ENCODE measurements around the gene GSTT2. TPM values are rescaled to one million over a fixed set of nuclear protein-coding genes. Genes with fewer than 3 reads are reported as not detected.

GSTT2 gene
- polyA plus RNA-seq, 6 donors from 2014 or later = not detected

GRCh38 chr22:24026733-24027132, 46.8 kb downstream of the GSTT2 start:
- peaks cover 11 to 27% (median 22%) of the 10 kb centered on the region in 3 donors for H3K4me1 Mint-ChIP-seq
- no peak overlapping the region for H3K4me3 Mint-ChIP-seq
- H3K36me3 Mint-ChIP-seq = peaks cover 0 to 5% of the 10 kb centered on the region in 2 donors
- no peak overlapping the region for H3K27ac Mint-ChIP-seq
- ATAC-seq (ENCODE audit: low read depth in 2 of 2) = no peak
- H3K9me3 Mint-ChIP-seq = peaks cover 0 to 2% (median 0%) of the 10 kb centered on the region in 7 donors
- no peak for DNase-seq
- no peaks in the 10 kb centered on the region for H3K27me3 Mint-ChIP-seq

DNA sequence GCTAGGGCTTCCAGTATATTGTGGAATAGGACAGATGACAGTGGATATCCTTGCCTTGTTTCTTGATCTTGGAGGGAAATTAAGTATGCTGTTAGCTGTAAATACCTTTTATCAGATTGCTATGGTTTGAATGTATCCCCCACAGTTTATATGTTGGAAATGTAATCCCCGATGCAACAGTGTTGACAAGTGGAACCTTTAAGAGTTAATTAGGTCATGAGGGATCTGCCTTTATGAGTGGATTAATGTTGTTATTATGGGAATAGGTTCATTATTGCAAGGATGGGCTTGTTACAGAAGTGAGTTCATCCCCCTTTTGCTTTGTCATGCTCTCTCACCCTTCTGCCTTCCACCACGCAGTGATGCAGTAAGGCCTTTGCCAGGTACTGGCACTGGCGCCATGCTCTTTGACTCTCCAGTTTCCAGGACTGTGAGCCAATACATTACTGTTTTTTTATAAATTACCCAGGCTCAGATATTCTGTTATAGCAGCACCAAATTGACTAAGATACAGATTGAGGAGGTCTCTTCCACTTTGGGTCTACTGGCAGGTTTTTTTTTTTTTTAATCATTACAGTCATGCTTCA, 47.5 kb downstream of the GSTT2 start:
- Mint-ChIP-seq H3K36me3 (peaks cover 0 to 5% of the 10 kb centered on the region in 2 donors), H3K9me3 (peaks cover 0 to 2% (median 0%) of the 10 kb centered on the region in 7 donors), H3K27ac (no peak overlapping the region), H3K4me1 (peaks cover 11 to 27% (median 22%) of the 10 kb centered on the region in 3 donors), H3K27me3 (no peaks in the 10 kb centered on the region), H3K4me3 (no peak overlapping the region)
- ATAC-seq (ENCODE audit: low read depth in 2 of 2) (no peak), DNase-seq (no peak)

- ATAC-seq (ENCODE audit: low read depth in 2 of 2) = no peak
- DNase-seq = no peak
- Mint-ChIP-seq H3K36me3 (peaks cover 0 to 5% of the 10 kb centered on the region in 2 donors), H3K4me1 (peaks cover 11 to 27% (median 22%) of the 10 kb centered on the region in 3 donors), H3K27ac (no peak overlapping the region), H3K4me3 (peak overlapping the region in 1 of 8 donors; percentile 15), H3K9me3 (peaks cover 0 to 2% (median 0%) of the 10 kb centered on the region in 7 donors), H3K27me3 (no peaks in the 10 kb centered on the region)
Observed at GRCh38 chr22:24027991-24028390, 48.1 kb downstream of the GSTT2 start.

DNA sequence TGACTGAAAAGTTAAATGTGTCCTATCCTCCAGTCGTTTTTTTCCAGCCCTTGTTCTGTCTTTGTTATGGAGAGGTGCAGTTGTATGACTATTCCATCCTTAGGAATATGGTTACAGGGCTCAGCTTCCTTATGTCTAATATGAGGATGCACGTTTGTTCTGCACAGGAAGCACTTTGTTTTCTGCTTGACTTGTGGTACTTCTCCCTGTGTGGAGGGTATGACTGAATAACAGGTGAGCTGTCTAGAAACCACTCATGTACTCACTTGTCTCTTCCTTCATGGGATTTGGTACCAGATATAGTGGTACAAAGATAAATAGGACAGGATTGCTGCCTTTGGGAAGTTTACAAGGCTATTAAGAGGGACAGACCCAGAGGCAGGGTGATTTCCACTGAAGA, 48.6 kb downstream of the GSTT2 start:
- Mint-ChIP-seq H3K36me3 (peaks cover 0 to 5% of the 10 kb centered on the region in 2 donors), H3K27ac (peak overlapping the region in 1 of 6 donors; percentile 33), H3K27me3 (no peaks in the 10 kb centered on the region), H3K4me1 (peaks cover 13 to 30% (median 22%) of the 10 kb centered on the region in 3 donors), H3K4me3 (no peak overlapping the region), H3K9me3 (peaks cover 0 to 2% (median 0%) of the 10 kb centered on the region in 7 donors)
- ATAC-seq (ENCODE audit: low read depth in 2 of 2) (no peak), DNase-seq (no peak)

GRCh38 chr22:24029304-24029703, 49.4 kb downstream of the GSTT2 start:
- ATAC-seq (ENCODE audit: low read depth in 2 of 2) = no peak
- DNase-seq = no peak
- Mint-ChIP-seq H3K4me1 (peaks cover 14 to 32% (median 22%) of the 10 kb centered on the region in 3 donors), H3K4me3 (no peak overlapping the region), H3K36me3 (peaks cover 0 to 5% of the 10 kb centered on the region in 2 donors), H3K9me3 (peaks cover 0 to 2% (median 0%) of the 10 kb centered on the region in 7 donors), H3K27ac (no peak overlapping the region), H3K27me3 (no peaks in the 10 kb centered on the region)

DNA sequence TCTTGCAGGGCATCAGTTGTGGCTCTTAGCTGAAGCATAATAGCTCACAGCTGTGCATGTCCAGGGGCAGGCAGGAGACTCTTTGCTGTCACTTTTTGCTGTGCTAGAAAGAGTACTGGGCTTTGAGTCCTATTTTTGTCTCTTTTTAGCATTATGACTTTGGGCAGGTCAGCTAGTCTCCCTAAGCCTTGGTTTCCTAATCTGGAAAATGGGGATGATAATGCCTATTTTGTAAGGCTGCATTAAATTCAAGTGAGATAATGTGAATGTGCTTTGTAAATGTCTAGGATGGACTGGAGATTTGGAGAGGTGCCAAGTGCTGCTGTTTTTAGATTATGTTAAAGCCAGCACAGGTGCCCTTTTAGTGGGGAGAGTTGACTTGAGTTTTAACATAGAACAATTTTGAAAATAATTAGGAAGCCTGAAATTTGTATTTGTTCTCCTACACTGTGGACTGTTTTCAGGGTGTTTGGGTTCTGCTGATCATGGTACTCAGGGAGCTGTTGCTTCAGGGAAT, 50.3 kb downstream of the GSTT2 start:
- H3K9me3 Mint-ChIP-seq = no peaks in the 10 kb centered on the region
- peaks cover 0 to 2% of the 10 kb centered on the region in 2 donors for H3K36me3 Mint-ChIP-seq
- no peaks in the 10 kb centered on the region for H3K27me3 Mint-ChIP-seq
- peaks cover 19 to 27% (median 22%) of the 10 kb centered on the region in 3 donors for H3K4me1 Mint-ChIP-seq
- ATAC-seq (ENCODE audit: low read depth in 2 of 2) = no peak
- H3K27ac Mint-ChIP-seq = peak overlapping the region in 1 of 6 donors; percentile 74
- no peak for DNase-seq
- no peak overlapping the region for H3K4me3 Mint-ChIP-seq

Other genes with a start within 250 kb of the GSTT2 start
- gene ZNF70, start 229.0 kb upstream of the GSTT2 start, polyA plus RNA-seq (ENCODE audit: low read depth in 6 of 6) = 1 to 10 TPM in 1 of 6 donors, under 1 TPM in 4, not detected in 1; 0.22 to 1.0 (median 0.47) TPM
- 1,000 to 10,000 TPM in 5 of 6 donors, 100 to 1,000 TPM in 1; 910 to 1,673 (median 1,335) TPM for gene VPREB3, start 225.7 kb upstream of the GSTT2 start, polyA plus RNA-seq (ENCODE audit: low read depth in 6 of 6)
- 1 to 10 TPM in 2 of 6 donors, under 1 TPM in 2, not detected in 2; 0.13 to 4.9 (median 1.0) TPM for gene C22orf15, start 217.1 kb upstream of the GSTT2 start, polyA plus RNA-seq (ENCODE audit: low read depth in 6 of 6)
- gene CHCHD10, start 212.2 kb upstream of the GSTT2 start, polyA plus RNA-seq (ENCODE audit: low read depth in 6 of 6) = 10 to 100 TPM; 36.3 to 65.9 (median 62.6) TPM
- 10 to 100 TPM; 10.2 to 18.9 (median 14.2) TPM for gene MMP11, start 207.3 kb upstream of the GSTT2 start, polyA plus RNA-seq (ENCODE audit: low read depth in 6 of 6)
- gene SMARCB1, start 193.2 kb upstream of the GSTT2 start, polyA plus RNA-seq (ENCODE audit: low read depth in 6 of 6) = 10 to 100 TPM; 73.0 to 90.9 (median 78.1) TPM
- 10 to 100 TPM; 25.2 to 33.9 (median 26.4) TPM for gene DERL3, start 141.1 kb upstream of the GSTT2 start, polyA plus RNA-seq (ENCODE audit: low read depth in 6 of 6)
- gene SLC2A11, start 122.3 kb upstream of the GSTT2 start, polyA plus RNA-seq (ENCODE audit: low read depth in 6 of 6) = 10 to 100 TPM in 4 of 6 donors, 1 to 10 TPM in 2; 7.0 to 15.9 (median 10.9) TPM
- gene MIF, start 85.8 kb upstream of the GSTT2 start, polyA plus RNA-seq (ENCODE audit: low read depth in 6 of 6) = 1,000 to 10,000 TPM in 2 of 6 donors, 100 to 1,000 TPM in 4; 853 to 1,113 (median 946) TPM
- gene GSTT2B, start 18.9 kb upstream of the GSTT2 start, polyA plus RNA-seq (ENCODE audit: low read depth in 6 of 6) = not detected
- 1 to 10 TPM in 5 of 6 donors, under 1 TPM in 1; 0.89 to 5.3 (median 1.3) TPM for gene DDTL, start 13.2 kb upstream of the GSTT2 start, polyA plus RNA-seq (ENCODE audit: low read depth in 6 of 6)
- 100 to 1,000 TPM; 111 to 156 (median 127) TPM for gene DDT, start 5.7 kb upstream of the GSTT2 start, polyA plus RNA-seq (ENCODE audit: low read depth in 6 of 6)
- gene GSTT4, start 25.3 kb downstream of the GSTT2 start, polyA plus RNA-seq (ENCODE audit: low read depth in 6 of 6) = not detected
- gene CABIN1, start 31.2 kb downstream of the GSTT2 start, polyA plus RNA-seq (ENCODE audit: low read depth in 6 of 6) = 1 to 10 TPM; 3.9 to 8.0 (median 5.0) TPM
- under 1 TPM in 1 of 6 donors, not detected in 5; 0.09 TPM for gene SUSD2, start 201.4 kb downstream of the GSTT2 start, polyA plus RNA-seq (ENCODE audit: low read depth in 6 of 6)

All from naive B cell (primary cell).